Keratinocyte (primary cell): ENCODE results near the gene TMEM247. TPM values are rescaled to one million over a fixed set of nuclear protein-coding genes. Genes with fewer than 3 reads are reported as not detected.

Experiments used
- DNase-seq: peaks from one replicate; pipeline ENCODE4 v3.0.0-alpha.2; 2011; ENCODE audit warnings: low read depth, missing footprints, low spot score
- FAIRE-seq: peaks from 2 replicates; lab custom pipeline; 2011; peaks lifted over from hg19 to GRCh38; lab: Jason Lieb, UNC
- H2AFZ ChIP-seq: 2 replicates; pipeline ENCODE4 v1.6.0; 2012; ENCODE audit warnings: low read length, control low read depth, inconsistent platforms; ENCODE audit not compliant: control insufficient read depth
- H3K27ac ChIP-seq: 2 replicates; pipeline ENCODE4 v1.5.1; 2011; ENCODE audit warnings: low read length; ENCODE audit not compliant: control insufficient read depth, insufficient read depth
- H3K27me3 ChIP-seq: 3 replicates; pipeline ENCODE4 v1.6.0; 2011; ENCODE audit warnings: low read length; ENCODE audit not compliant: control insufficient read depth, insufficient read depth; ENCODE audit errors: extremely low read depth
- H3K36me3 ChIP-seq, 2 experiments: 2 replicates in 1 of 2; 3 replicates in 1 of 2; pipeline ENCODE4 v1.5.1; 2011; ENCODE audit warnings: low read length in 2 of 2, mild to moderate bottlenecking in 1 of 2; ENCODE audit not compliant: control insufficient read depth in 2 of 2, insufficient read depth in 2 of 2; ENCODE audit errors: extremely low read depth in 1 of 2
- H3K4me1 ChIP-seq: 3 replicates; pipeline ENCODE4 v1.5.1; 2011; ENCODE audit warnings: low read length; ENCODE audit not compliant: control insufficient read depth, insufficient read depth; ENCODE audit errors: extremely low read depth
- H3K4me2 ChIP-seq: 3 replicates; pipeline ENCODE4 v1.6.0; 2011; ENCODE audit warnings: low read depth, low read length; ENCODE audit not compliant: control insufficient read depth, insufficient read depth; ENCODE audit errors: extremely low read depth
- H3K4me3 ChIP-seq, 3 experiments: fragments of 200-600 bp in 1 of 3; sonication (generic) in 1 of 3; 2 replicates in 2 of 3; 3 replicates in 1 of 3; pipeline ENCODE4 v1.5.1; 2011 to 2016; ENCODE audit warnings: low read length in 3 of 3, mild to moderate bottlenecking in 3 of 3, control low read depth in 2 of 3, inconsistent platforms in 1 of 3, low read depth in 1 of 3, mixed read lengths in 1 of 3, mixed run types in 1 of 3, moderate library complexity in 1 of 3; ENCODE audit not compliant: control insufficient read depth in 2 of 3, insufficient read depth in 2 of 3; ENCODE audit errors: extremely low read depth in 1 of 3
- H3K79me2 ChIP-seq: 2 replicates; pipeline ENCODE4 v1.6.0; 2012; ENCODE audit warnings: low read length; ENCODE audit not compliant: control insufficient read depth, insufficient read depth
- H3K9ac ChIP-seq: 3 replicates; pipeline ENCODE4 v1.6.0; 2011; ENCODE audit warnings: low read length; ENCODE audit not compliant: control insufficient read depth, insufficient read depth; ENCODE audit errors: extremely low read depth
- H3K9me1 ChIP-seq: 3 replicates; pipeline ENCODE4 v1.6.0; 2011; ENCODE audit warnings: low read length; ENCODE audit not compliant: control insufficient read depth, insufficient read depth; ENCODE audit errors: extremely low read depth
- H3K9me3 ChIP-seq: 2 replicates; pipeline ENCODE4 v1.5.1; 2012; ENCODE audit warnings: low read depth, low read length; ENCODE audit not compliant: control insufficient read depth
- H4K20me1 ChIP-seq: 3 replicates; pipeline ENCODE4 v1.6.0; 2011; ENCODE audit warnings: low read length; ENCODE audit not compliant: control insufficient read depth, insufficient read depth; ENCODE audit errors: extremely low read depth
- EZH2 ChIP-seq: IDR thresholded peaks from one replicate; pipeline ENCODE4 v1.6.1; 2012; ENCODE audit warnings: inconsistent platforms, mild to moderate bottlenecking, low read length, moderate library complexity
- dilution Hi-C: fragments of 300-500 bp; cut with MboI; formaldehyde crosslinking; loops from one replicate; pipeline ENCODE4 v1.7.0; 2020; ENCODE audit warnings: low sequenced_read_pairs; ENCODE audit not compliant: extremely low pct_ligation_motif_present
- polyA plus RNA-seq, 5 experiments: library from polyadenylated mRNA; depleted of rRNA in 3 of 5; stranded (reverse) in 3 of 5; stranded (forward) in 1 of 5; unstranded in 1 of 5; fragments of >200 nt; gene quantifications; 1 replicate in 1 of 5; 2 replicates in 3 of 5; 3 replicates in 1 of 5; pipeline versions ENCODE4 v1.2.1 to v1.2.3, GENCODE V29; 2011 to 2012; ENCODE audit warnings: missing spikeins in 2 of 5, low read depth in 1 of 5, low replicate concordance in 1 of 5
- TF ChIP-seq, protein P1 (sequence below), 3 experiments: IDR thresholded peaks in 1 of 3; conservative IDR thresholded peaks in 1 of 3; optimal IDR thresholded peaks in 1 of 3; 2 replicates in 2 of 3; 3 replicates in 1 of 3; pipeline versions ENCODE3 to v1.5.1; 2011; ENCODE audit warnings: low read length in 3 of 3, mild to moderate bottlenecking in 3 of 3, moderate library complexity in 2 of 3, control low read depth in 1 of 3, inconsistent platforms in 1 of 3; ENCODE audit not compliant: insufficient read depth in 2 of 3; ENCODE audit errors: extremely low read depth in 1 of 3

TMEM247 gene
- polyA plus RNA-seq, 1 donor (not counting 4 experiments of a cell fraction or from before 2014, with no cell fraction given), result not detected

DNA sequence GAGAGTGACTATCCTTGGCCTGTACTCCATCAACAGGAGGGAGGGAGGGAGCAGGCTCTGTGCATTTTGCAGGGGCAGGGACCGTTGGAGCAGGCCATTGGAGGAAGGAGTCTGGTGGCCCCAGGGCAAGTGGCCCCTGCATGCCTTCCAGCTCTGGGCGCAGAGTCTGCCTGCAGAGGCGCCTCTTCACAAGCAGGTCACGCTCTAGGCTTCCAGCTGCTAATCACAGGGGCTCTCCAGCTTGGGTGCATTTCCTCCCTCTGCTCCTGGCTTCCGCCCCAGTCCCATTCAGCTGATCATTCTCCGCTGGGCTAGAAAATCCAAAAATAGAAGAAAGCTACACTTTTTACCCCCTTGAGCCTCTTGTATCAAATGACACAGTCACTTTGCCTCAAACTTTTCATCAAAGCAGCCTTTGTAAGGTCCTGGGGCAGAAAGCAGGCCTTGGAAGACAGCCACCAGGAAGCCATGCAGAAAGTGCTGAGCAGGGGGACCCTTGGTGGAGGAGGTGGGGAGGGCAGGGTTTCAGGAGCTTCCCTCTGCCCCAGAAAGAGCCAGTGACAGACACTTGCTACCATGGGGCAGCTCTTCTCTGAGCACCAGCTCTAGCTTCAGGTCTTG, 11.3 kb downstream of the TMEM247 start:
- H2AFZ ChIP-seq, result no peak overlapping the region
- H3K9ac ChIP-seq, result no peak overlapping the region
- no peak overlapping the region for H3K4me2 ChIP-seq
- H3K9me3 ChIP-seq, result no peaks in the 10 kb centered on the region
- no peaks in the 10 kb centered on the region for H3K79me2 ChIP-seq
- FAIRE-seq (no peak), DNase-seq (no peak)
- dilution Hi-C loops, result no loop called here
- H4K20me1 ChIP-seq, result no peaks in the 10 kb centered on the region
- H3K36me3 ChIP-seq, result no peaks in the 10 kb centered on the region
- no peaks in the 10 kb centered on the region for H3K9me1 ChIP-seq
- H3K4me3 ChIP-seq, result no peak overlapping the region
- peaks cover 13% of the 10 kb centered on the region for H3K27me3 ChIP-seq
- H3K27ac ChIP-seq, result no peak overlapping the region
- no peak for TF ChIP-seq EZH2
- TF ChIP-seq, protein P1, sequence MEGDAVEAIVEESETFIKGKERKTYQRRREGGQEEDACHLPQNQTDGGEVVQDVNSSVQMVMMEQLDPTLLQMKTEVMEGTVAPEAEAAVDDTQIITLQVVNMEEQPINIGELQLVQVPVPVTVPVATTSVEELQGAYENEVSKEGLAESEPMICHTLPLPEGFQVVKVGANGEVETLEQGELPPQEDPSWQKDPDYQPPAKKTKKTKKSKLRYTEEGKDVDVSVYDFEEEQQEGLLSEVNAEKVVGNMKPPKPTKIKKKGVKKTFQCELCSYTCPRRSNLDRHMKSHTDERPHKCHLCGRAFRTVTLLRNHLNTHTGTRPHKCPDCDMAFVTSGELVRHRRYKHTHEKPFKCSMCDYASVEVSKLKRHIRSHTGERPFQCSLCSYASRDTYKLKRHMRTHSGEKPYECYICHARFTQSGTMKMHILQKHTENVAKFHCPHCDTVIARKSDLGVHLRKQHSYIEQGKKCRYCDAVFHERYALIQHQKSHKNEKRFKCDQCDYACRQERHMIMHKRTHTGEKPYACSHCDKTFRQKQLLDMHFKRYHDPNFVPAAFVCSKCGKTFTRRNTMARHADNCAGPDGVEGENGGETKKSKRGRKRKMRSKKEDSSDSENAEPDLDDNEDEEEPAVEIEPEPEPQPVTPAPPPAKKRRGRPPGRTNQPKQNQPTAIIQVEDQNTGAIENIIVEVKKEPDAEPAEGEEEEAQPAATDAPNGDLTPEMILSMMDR (optimal IDR thresholded peaks at IDR 0.05 in 1 of 3, IDR thresholded peaks at IDR 0.05 in 1 of 3, conservative IDR thresholded peaks at IDR 0.05 in 1 of 3; ENCODE audit: extremely low read depth in 1 of 3, insufficient read depth in 2 of 3, low read length in 3 of 3), result no peak
- H3K4me1 ChIP-seq, result peaks cover 13% of the 10 kb centered on the region

DNA sequence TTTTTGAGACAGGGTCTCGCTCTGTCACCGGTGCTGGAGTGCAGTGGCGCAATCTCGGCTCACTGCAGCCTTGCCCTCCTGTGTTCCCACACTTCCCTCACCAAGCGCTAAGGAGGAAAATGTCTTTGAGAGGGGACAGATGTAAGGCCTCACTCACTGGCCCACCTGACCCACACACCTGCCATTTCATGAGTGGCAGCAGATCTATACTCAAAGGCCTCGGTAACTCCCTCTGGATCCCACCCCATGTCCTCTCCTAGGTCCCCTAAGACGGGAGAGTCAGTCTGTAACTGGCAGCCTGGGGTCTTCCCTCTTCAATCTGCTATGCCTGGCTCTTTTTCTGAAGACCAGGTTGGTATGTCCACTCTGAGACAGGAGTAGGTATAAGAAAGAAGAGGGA, 12.9 kb downstream of the TMEM247 start:
- Histone ChIP-seq H3K4me3 (no peak overlapping the region), H3K9me3 (no peaks in the 10 kb centered on the region), H3K9me1 (no peaks in the 10 kb centered on the region), H3K36me3 (no peaks in the 10 kb centered on the region), H3K79me2 (no peaks in the 10 kb centered on the region), H4K20me1 (no peaks in the 10 kb centered on the region), H3K27ac (no peak overlapping the region), H3K9ac (no peak overlapping the region), H2AFZ (no peak overlapping the region), H3K4me2 (no peak overlapping the region), H3K4me1 (peaks cover 16% of the 10 kb centered on the region), H3K27me3 (peaks cover 6% of the 10 kb centered on the region)
- DNase-seq (no peak), FAIRE-seq (no peak)
- dilution Hi-C loops, result no loop called here
- TF ChIP-seq, protein P1 (optimal IDR thresholded peaks at IDR 0.05 in 1 of 3, IDR thresholded peaks at IDR 0.05 in 1 of 3, conservative IDR thresholded peaks at IDR 0.05 in 1 of 3; ENCODE audit: extremely low read depth in 1 of 3, insufficient read depth in 2 of 3, low read length in 3 of 3), result no peak
- no peak for TF ChIP-seq EZH2
